Measurements from ENCODE around the gene IGF1R. TPM values are rescaled to one million over a fixed set of nuclear protein-coding genes. Genes with fewer than 3 reads are reported as not detected.

IGF1R gene
- total and polyA plus RNA-seq, 2 of the 13 experiments (the other 11 are each of a cell fraction or from before 2014, with no cell fraction given), result 15.9 to 18.4 TPM

- TF ChIP-seq ZNF292 (CRISPR knock-in tag; IDR thresholded peaks at IDR 0.05; ENCODE audit: borderline replicate concordance, low read depth) (no peak), TRAFD1 (CRISPR knock-in tag; IDR thresholded peaks at IDR 0.05; ENCODE audit: borderline replicate concordance) (no peak), TBL1XR1 (IDR thresholded peaks at IDR 0.05; ENCODE audit: borderline replicate concordance, low read length, partially characterized antibody) (no peak), SP5 (CRISPR knock-in tag; IDR thresholded peaks at IDR 0.05; ENCODE audit: borderline replicate concordance, low read depth) (0 out of 2 replicates have a peak, but pooled peaks have one; percentile 20), THAP9 (CRISPR knock-in tag; IDR thresholded peaks at IDR 0.05; ENCODE audit: borderline replicate concordance) (no peak), DNMT1 (CRISPR knock-in tag; IDR thresholded peaks at IDR 0.05) (no peak), CHD2 (IDR thresholded peaks at IDR 0.05; ENCODE audit: low read depth, low read length) (no peak), POLR2A (IDR thresholded peaks at IDR 0.05; ENCODE audit: insufficient read depth in 1 of 2, low read depth in 2 of 2, low read length in 2 of 2) (no peak), ZNF333 (CRISPR knock-in tag; IDR thresholded peaks at IDR 0.05; ENCODE audit: borderline replicate concordance) (no peak), TCF12 (IDR thresholded peaks at IDR 0.05) (no peak), TCF12 (CRISPR knock-in tag; IDR thresholded peaks at IDR 0.05) (no peak), SAP130 (CRISPR knock-in tag; IDR thresholded peaks at IDR 0.05; ENCODE audit: low read depth) (peak; percentile 87), TRIM22 (IDR thresholded peaks at IDR 0.05) (no peak), NFIC (IDR thresholded peaks at IDR 0.05; ENCODE audit: low read length) (peak; percentile 93), FOXC1 (CRISPR knock-in tag; IDR thresholded peaks at IDR 0.05; ENCODE audit: borderline replicate concordance) (no peak), BCL3 (CRISPR knock-in tag; IDR thresholded peaks at IDR 0.05) (no peak), SP4 (CRISPR knock-in tag; IDR thresholded peaks at IDR 0.05) (no peak), NFKB2 (CRISPR knock-in tag; IDR thresholded peaks at IDR 0.05; ENCODE audit: borderline replicate concordance) (no peak), MAF1 (CRISPR knock-in tag; IDR thresholded peaks at IDR 0.05; ENCODE audit: borderline replicate concordance) (no peak), ZNF773 (CRISPR knock-in tag; IDR thresholded peaks at IDR 0.05; ENCODE audit: borderline replicate concordance) (no peak), ZNF34 (CRISPR knock-in tag; IDR thresholded peaks at IDR 0.05; ENCODE audit: borderline replicate concordance) (no peak), MEIS2 (CRISPR knock-in tag; IDR thresholded peaks at IDR 0.05) (0 out of 2 replicates have a peak, but pooled peaks have one; percentile 57), SRF (IDR thresholded peaks at IDR 0.05; ENCODE audit: low read depth, low read length) (no peak), MZF1 (CRISPR knock-in tag; IDR thresholded peaks at IDR 0.05; ENCODE audit: borderline replicate concordance) (no peak), KLF13 (CRISPR knock-in tag; IDR thresholded peaks at IDR 0.05) (no peak)
Measured at GRCh38 chr15:98812716-98813446, 164.5 kb downstream of the IGF1R start (continued).
